ENCODE measurements around the gene RFLNA. TPM values are rescaled to one million over a fixed set of nuclear protein-coding genes. Genes with fewer than 3 reads are reported as not detected.

The RFLNA gene
- total and polyA plus RNA-seq, 2 of the 13 experiments (the other 11 are each of a cell fraction or from before 2014, with no cell fraction given): not detected

- POLR2A ChIA-PET: no interaction called here
- CTCF ChIA-PET (ENCODE audit: low intra/inter-chr PET ratio, low total read pairs): interaction anchor here (1.1 to 3.4 kb wide), 4 partner anchors 124 to 289 kb away, joined by 3 to 59 read pairs (median 13); no protein-coding TSS in a partner anchor
- H3K9ac ChIP-seq (ENCODE audit: insufficient read depth, low read depth, low read length): no peak overlapping the region
- ATAC-seq: peak; percentile 87
- H3K27ac ChIP-seq (ENCODE audit: extremely low read length, insufficient read depth, low read length): no peak overlapping the region
- 16% methylated on average over 4 of the region's 6 CpGs for WGBS (ENCODE audit: low lambda C conversion rate)
- peak; percentile 56 for FAIRE-seq
- no peaks in the 10 kb centered on the region for H4K20me1 ChIP-seq (ENCODE audit: insufficient read depth, low read length)
- H2AFZ ChIP-seq (ENCODE audit: low read length): no peak overlapping the region
- intact Hi-C loops (cut with micrococcal nuclease; ENCODE audit: unreplicated experiment) (loop anchor here (1.0 kb wide), 2 partner anchors 267 to 285 kb away; no protein-coding TSS in a partner anchor), in situ Hi-C loops (cut with HindIII; ENCODE audit: extremely low pct_ligation_motif_present, low pct_unique_long_range_greater_than_20kb) (loop anchor here (5.0 kb wide), 1 partner anchor 269 kb away; no protein-coding TSS in a partner anchor)
- H3K27me3 ChIP-seq (ENCODE audit: control insufficient read depth in 1 of 2, insufficient read depth in 2 of 2, low read length in 2 of 2): peaks cover 7 to 27% of the 10 kb centered on the region in 2 experiments; a peak in 4 of 5 replicates
- 0 out of 5 replicates have a peak, but pooled peaks cover 4 to 8% of the 10 kb centered on the region in 2 experiments for H3K36me3 ChIP-seq (replicated peaks in 1 of 2; ENCODE audit: control insufficient read depth in 1 of 2, insufficient read depth in 2 of 2, low read length in 2 of 2)
- no peak overlapping the region for H3K4me3 ChIP-seq (replicated peaks in 1 of 3; ENCODE audit: insufficient read depth in 1 of 3, low read depth in 2 of 3, low read length in 3 of 3)
- no peak overlapping the region for H3K4me2 ChIP-seq (ENCODE audit: low read depth, low read length)
- H3K79me2 ChIP-seq (ENCODE audit: insufficient read depth, low read length): no peaks in the 10 kb centered on the region
- no TSS peak for BruUV-seq (replicated peaks)
- peaks cover 7% of the 10 kb centered on the region for H3K9me3 ChIP-seq (ENCODE audit: low read length)
- H3K4me1 ChIP-seq (ENCODE audit: insufficient read depth, low read length): no peaks in the 10 kb centered on the region
- peak; percentile 24 for DNase-seq (ENCODE audit: low spot score)
- TF ChIP-seq RBM39 (IDR thresholded peaks at IDR 0.05; ENCODE audit: low read depth, low read length, poor library complexity, severe bottlenecking) (peak; percentile 9), RAD21 (CRISPR knock-in tag; IDR thresholded peaks at IDR 0.05) (peak; percentile 96), KDM2A (CRISPR knock-in tag; IDR thresholded peaks at IDR 0.05; ENCODE audit: borderline replicate concordance, low read depth) (peak; percentile 49), CBX5 (CRISPR knock-in tag; IDR thresholded peaks at IDR 0.05; ENCODE audit: borderline replicate concordance) (0 out of 2 replicates have a peak, but pooled peaks have one; percentile 16), XRCC5 (optimal IDR thresholded peaks at IDR 0.05; ENCODE audit: low read length) (peak; percentile 55), ZNF687 (CRISPR knock-in tag; IDR thresholded peaks at IDR 0.05) (peak; percentile 37; the same call in 1 of the 2 replicates), CBFB (CRISPR knock-in tag; IDR thresholded peaks at IDR 0.05) (no peak), SMC3 (IDR thresholded peaks at IDR 0.05; ENCODE audit: low read length) (peak; percentile 78; the same call in 1 of the 2 replicates), ZNF331 (CRISPR knock-in tag; IDR thresholded peaks at IDR 0.05) (peak; percentile 42; the same call in 1 of the 2 replicates), HNRNPL (IDR thresholded peaks at IDR 0.05; ENCODE audit: low read depth, low read length) (peak; percentile 78; the same call in 1 of the 2 replicates), SALL1 (CRISPR knock-in tag; IDR thresholded peaks at IDR 0.05) (peak; percentile 35; the same call in 1 of the 2 replicates), ZNF292 (CRISPR knock-in tag; IDR thresholded peaks at IDR 0.05; ENCODE audit: borderline replicate concordance, low read depth) (no peak), ZNF121 (CRISPR knock-in tag; IDR thresholded peaks at IDR 0.05) (0 out of 2 replicates have a peak, but pooled peaks have one; percentile 23), MIXL1 (CRISPR knock-in tag; IDR thresholded peaks at IDR 0.05) (no peak), HNF1B (CRISPR knock-in tag; IDR thresholded peaks at IDR 0.05) (0 out of 2 replicates have a peak, but pooled peaks have one; percentile 30), YY1 (IDR thresholded peaks at IDR 0.05; ENCODE audit: insufficient read depth, insufficient replicate concordance, low read depth, low read length) (peak; percentile 40), GABPB1 (CRISPR knock-in tag; IDR thresholded peaks at IDR 0.05) (peak; percentile 14; the same call in 1 of the 2 replicates), STAG1 (CRISPR knock-in tag; IDR thresholded peaks at IDR 0.05) (peak; percentile 99), CERS6 (CRISPR knock-in tag; IDR thresholded peaks at IDR 0.05) (no peak)
Measured at GRCh38 chr12:124321040-124321481, 26.2 kb downstream of the RFLNA start.
